GM19452 (cell line): ENCODE results near the gene SOX6.
"Not testable (repeated sequence)": the region's sequence is repeated elsewhere in the genome, so short reads cannot be mapped to it uniquely, and the experiment has no call there.

ENCODE experiments used
- ATAC-seq: cut with Tn5 transposase; IDR thresholded peaks from one replicate; pipeline ENCODE4 v1.9.1; 2021; ENCODE audit not compliant: unreplicated experiment

SOX6 gene

GRCh38 chr11:16058671-16059070, 297.7 kb downstream of the SOX6 start:
- ATAC-seq = no peak

- no peak for ATAC-seq
Measured at GRCh38 chr11:16052750-16053149, 303.6 kb downstream of the SOX6 start.

- ATAC-seq = no peak
Measured at GRCh38 chr11:16049611-16050010, 306.7 kb downstream of the SOX6 start.

- no peak for ATAC-seq
Measured at GRCh38 chr11:16047073-16047472, 309.3 kb downstream of the SOX6 start.

GRCh38 chr11:16043617-16044016, 312.7 kb downstream of the SOX6 start:
- ATAC-seq = no peak

GRCh38 chr11:16041207-16041606, 315.1 kb downstream of the SOX6 start:
- no peak for ATAC-seq

- no peak for ATAC-seq
Measured at GRCh38 chr11:16040151-16040550, 316.2 kb downstream of the SOX6 start.

- no peak for ATAC-seq
Measured at GRCh38 chr11:16037179-16037578, 319.2 kb downstream of the SOX6 start.

- ATAC-seq = no peak
Measured at GRCh38 chr11:16036218-16036617, 320.1 kb downstream of the SOX6 start.

- no peak for ATAC-seq
Measured at GRCh38 chr11:16034074-16034473, 322.3 kb downstream of the SOX6 start.

- no peak for ATAC-seq
Measured at GRCh38 chr11:16032974-16033373, 323.4 kb downstream of the SOX6 start.

- no peak for ATAC-seq
Measured at GRCh38 chr11:16031210-16031609, 325.1 kb downstream of the SOX6 start.

- no peak for ATAC-seq
Measured at GRCh38 chr11:16030664-16031063, 325.7 kb downstream of the SOX6 start.

GRCh38 chr11:16029151-16029550, 327.2 kb downstream of the SOX6 start:
- not testable (repeated sequence) for ATAC-seq

GRCh38 chr11:16028419-16028818, 327.9 kb downstream of the SOX6 start:
- no peak for ATAC-seq

- ATAC-seq = no peak
Measured at GRCh38 chr11:16027621-16028020, 328.7 kb downstream of the SOX6 start.

GRCh38 chr11:16026849-16027248, 329.5 kb downstream of the SOX6 start:
- ATAC-seq = no peak

- no peak for ATAC-seq
Measured at GRCh38 chr11:16018931-16019330, 337.4 kb downstream of the SOX6 start.

GRCh38 chr11:16016468-16016829, 339.9 kb downstream of the SOX6 start:
- ATAC-seq = no peak

GRCh38 chr11:16015741-16016467, 340.4 kb downstream of the SOX6 start:
- no peak for ATAC-seq

GRCh38 chr11:16013649-16014275, 342.6 kb downstream of the SOX6 start:
- ATAC-seq = no peak

GRCh38 chr11:16013242-16013641, 343.1 kb downstream of the SOX6 start:
- no peak for ATAC-seq
